HG03521 (cell line): ENCODE measurements around the gene SLC35F3.
"Not testable (repeated sequence)": the region's sequence is repeated elsewhere in the genome, so short reads cannot be mapped to it uniquely, and the experiment has no call there.

Source experiments
- ATAC-seq: cut with Tn5 transposase; IDR thresholded peaks from one replicate; pipeline ENCODE4 v1.9.1; 2021; ENCODE audit warnings: mild to moderate bottlenecking, moderate library complexity; ENCODE audit not compliant: unreplicated experiment

The SLC35F3 gene

GRCh38 chr1:234243521-234244260 is 339.2 kb downstream of the SLC35F3 start:
- no peak for ATAC-seq

DNA sequence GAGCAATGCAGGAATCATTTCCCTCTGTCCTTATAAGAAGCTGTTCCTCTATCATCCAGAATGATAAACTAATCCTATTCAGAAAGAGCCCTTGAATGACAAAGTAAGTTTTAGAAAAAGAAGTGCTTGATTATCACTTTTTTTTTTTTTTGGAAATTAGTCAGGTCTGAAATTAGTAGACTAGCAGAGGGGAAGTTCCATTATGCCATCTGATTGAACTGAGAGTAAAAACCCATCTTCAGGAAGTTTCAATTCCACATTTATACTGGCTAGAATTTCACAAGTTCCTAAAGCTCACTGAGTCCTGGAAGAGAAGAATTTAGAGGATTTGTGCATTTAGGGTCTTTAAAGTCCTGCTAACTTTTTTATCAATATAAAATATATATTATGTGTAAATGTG is 340.0 kb downstream of the SLC35F3 start:
- ATAC-seq = peak; percentile 29

- ATAC-seq = peak; percentile 86
Measured at GRCh38 chr1:234246638-234247116, 342.2 kb downstream of the SLC35F3 start.

GRCh38 chr1:234247746-234248145 is 343.3 kb downstream of the SLC35F3 start:
- not testable (repeated sequence) for ATAC-seq

- ATAC-seq = no peak
Measured at GRCh38 chr1:234250747-234251146, 346.3 kb downstream of the SLC35F3 start.

GRCh38 chr1:234253732-234254131 is 349.3 kb downstream of the SLC35F3 start:
- ATAC-seq = no peak

DNA sequence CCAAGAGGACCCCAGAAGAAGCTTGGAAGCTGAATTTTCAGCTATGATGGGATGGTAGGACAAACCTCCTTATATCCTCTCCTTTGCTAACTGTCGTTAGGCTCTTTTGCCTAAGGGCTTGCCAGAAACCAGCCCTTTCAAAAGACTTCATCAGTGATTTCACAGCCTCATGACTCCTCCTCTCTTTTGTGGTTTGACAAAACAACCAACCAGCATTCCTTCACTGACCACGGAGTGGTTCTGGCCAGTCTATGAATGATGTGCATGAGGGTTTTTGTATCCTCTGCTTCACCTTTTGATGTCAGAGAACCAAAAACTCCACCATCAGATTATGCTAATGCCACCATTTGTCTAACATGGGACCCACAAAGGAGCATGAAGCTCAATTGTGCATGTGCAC is 351.9 kb downstream of the SLC35F3 start:
- ATAC-seq = no peak

DNA sequence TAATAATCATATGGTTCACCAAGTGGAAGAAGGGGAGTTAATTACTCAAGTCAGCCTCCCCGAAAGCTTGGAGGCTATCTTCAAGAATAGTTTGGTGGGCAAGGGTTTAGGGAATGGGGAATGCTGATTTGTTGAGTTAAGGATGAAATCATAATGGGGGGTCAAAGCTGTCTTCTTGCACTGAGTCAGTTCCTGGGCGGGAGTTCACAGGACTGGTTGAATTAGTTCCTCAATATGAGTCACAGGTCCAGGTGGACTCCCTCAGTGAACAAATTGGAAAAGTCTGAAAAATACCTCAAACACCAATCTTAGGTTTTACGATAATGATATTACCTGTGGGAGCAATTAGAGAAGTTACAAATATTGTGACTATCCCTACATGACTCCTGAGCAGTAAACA is 353.6 kb downstream of the SLC35F3 start:
- no peak for ATAC-seq

- no peak for ATAC-seq
Measured at GRCh38 chr1:234260578-234260977, 356.1 kb downstream of the SLC35F3 start.

DNA sequence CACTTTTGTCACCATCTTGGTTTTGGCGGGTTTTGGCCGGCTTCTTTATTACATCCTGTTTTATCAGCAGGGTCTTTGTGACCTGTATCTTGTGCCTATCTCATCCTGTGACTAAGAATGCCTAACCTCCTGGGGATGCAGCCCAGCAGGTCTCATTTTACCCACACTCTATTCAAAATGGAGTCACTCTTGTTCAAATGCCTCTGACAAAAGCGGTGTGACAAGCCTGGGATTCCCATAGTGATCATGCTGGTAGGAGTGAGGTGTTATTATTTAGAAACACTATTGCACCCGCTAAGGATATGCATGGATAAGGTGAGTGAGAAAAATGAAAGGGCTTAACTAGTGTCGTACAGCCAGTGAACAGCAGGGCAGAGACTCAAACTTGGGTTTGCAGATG is 357.1 kb downstream of the SLC35F3 start:
- ATAC-seq = no peak

GRCh38 chr1:234262007-234262753 is 357.7 kb downstream of the SLC35F3 start:
- no peak for ATAC-seq

DNA sequence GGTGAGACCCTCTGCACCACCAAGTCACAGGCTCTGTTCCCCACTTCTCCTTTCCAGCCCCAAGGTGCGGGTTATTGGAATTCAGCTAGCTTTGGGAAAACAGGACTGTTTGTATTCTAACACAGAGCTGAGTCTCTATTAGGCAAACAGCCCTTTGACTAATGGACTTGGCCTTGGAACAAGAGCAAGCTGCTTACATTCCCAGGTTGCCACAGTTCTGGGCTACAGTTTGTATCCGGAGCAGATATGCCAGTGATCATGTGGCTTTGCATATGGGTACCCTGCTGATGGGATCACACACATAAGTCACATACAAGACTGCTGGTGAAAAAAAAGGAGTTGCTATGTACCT is 358.3 kb downstream of the SLC35F3 start:
- no peak for ATAC-seq

DNA sequence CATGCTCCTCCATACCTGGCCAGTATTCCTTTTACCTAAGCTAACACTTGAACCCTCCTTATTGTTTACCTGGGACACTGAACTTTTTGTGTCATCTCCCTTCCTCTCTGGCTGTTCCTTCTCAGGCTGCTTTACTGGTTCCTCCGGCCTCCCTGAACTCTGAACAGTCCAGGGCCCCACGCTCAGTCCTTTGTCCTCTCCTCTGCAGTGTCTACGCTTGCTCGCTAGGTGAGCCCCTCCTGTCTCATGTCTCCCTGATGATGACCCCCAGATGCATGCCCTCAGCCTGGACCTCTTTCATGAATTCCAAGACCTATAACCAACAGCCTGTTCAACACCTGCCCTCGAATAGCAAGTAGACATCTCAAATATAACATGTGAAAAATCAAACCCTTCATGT is 360.4 kb downstream of the SLC35F3 start:
- no peak for ATAC-seq

DNA sequence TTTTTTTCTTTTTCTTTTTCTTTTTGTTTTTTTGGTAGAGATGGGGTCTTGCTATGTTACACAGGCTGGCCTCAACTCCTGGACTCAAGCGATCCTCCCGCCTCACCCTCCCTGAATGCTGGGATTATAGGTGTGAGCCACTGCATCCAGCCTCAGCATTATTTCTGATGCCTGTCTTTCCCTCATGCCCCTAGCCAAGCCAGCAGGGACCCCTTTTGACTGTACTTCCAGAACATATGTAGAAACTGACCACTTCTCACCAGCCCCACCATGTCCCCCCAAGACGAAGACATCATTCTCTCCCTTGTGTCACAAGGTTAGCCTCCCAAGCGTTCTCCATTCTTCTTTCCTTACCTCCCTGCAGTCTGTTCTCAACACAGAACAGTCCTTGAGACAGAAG is 360.8 kb downstream of the SLC35F3 start:
- no peak for ATAC-seq

DNA sequence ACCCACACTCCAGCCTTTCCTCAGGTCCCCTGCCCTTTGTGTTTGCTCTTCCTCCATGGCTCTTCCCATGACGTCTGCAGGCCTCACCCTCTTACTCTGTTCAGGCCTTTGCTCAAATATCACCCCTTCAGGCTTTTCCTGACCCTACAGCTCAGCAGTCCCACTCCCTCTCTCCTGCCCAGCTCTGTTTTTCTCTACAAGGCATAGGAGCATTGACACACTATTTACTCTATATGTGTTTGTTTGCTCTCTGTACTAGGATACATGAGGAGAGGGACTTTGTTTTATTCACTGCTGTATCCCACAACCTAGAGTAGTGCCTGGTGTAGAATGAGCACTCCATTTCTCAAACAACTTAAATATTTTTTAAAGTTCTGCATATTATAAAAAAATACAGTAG is 361.4 kb downstream of the SLC35F3 start:
- no peak for ATAC-seq

DNA sequence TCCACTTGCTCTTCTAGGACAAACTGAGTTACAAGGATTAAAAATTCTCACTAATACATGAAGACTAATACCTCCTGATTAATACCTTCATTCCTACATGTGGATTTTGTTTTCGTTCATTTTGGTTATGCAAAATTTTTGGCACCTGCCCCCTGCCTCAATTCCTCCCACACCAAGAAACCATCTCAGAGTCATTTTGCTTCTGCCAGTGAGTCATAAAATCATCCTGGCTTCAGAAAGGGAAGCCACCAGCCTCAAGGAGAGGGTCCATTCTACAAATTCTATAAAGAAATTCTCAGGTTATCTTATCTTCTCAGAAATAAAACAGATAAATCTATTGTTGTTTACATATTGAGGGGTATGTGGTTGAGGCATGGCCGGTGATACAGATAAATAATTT is 365.6 kb downstream of the SLC35F3 start:
- no peak for ATAC-seq

- ATAC-seq = no peak
Measured at GRCh38 chr1:234270581-234271242, 366.2 kb downstream of the SLC35F3 start.

GRCh38 chr1:234271243-234271606 is 366.7 kb downstream of the SLC35F3 start:
- peak; percentile 96 for ATAC-seq

GRCh38 chr1:234272656-234273312 is 368.3 kb downstream of the SLC35F3 start:
- ATAC-seq = no peak

DNA sequence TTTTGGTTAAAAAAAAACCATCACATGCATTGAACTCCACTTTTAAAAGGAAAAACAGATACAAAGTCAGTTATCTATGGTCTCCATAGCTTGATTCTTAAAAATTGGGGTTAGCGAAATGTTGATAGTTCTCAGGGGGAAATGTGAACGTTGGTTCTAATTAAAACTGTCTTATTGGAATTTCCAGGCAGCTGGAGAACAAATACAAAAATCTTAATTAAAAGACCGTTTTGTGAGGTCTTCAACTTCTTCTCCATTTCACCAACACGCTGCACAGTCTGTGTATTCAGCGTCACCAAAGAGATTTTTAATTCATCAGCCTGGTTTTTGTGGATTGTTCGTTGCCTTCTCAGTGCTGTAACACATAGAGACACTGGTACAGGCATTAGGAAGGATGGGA is 369.5 kb downstream of the SLC35F3 start:
- no peak for ATAC-seq

- ATAC-seq = no peak
Measured at GRCh38 chr1:234276151-234276788, 371.8 kb downstream of the SLC35F3 start.
